Measurements from ENCODE around the gene MAPK8.

Gene MAPK8

DNA sequence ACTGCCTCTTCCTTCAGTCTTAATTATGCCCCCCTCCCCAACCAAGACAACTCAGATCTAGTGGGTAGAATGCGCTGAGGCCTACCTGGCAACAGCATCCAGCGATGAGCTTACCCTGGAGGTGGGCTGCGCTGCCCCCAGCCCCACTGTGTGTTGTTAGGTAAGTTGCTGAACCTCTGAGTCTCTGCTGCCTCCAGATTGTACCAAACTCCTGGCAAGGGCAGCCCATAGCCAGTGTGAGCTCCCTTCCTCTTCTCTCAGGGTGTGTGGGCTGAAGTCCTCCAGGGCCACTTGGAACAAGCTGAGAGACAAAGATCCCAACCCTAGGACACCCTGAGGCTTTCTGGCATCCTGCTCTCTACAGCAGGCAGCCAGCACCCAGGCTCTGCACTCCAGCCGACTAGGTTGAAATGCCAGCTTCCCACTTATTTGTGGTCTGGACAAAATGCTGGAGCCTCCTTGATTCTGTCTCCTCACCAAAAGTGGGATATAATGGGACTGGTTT is 163.1 kb downstream of the MAPK8 start:
- TF ChIP-seq, protein P1, sequence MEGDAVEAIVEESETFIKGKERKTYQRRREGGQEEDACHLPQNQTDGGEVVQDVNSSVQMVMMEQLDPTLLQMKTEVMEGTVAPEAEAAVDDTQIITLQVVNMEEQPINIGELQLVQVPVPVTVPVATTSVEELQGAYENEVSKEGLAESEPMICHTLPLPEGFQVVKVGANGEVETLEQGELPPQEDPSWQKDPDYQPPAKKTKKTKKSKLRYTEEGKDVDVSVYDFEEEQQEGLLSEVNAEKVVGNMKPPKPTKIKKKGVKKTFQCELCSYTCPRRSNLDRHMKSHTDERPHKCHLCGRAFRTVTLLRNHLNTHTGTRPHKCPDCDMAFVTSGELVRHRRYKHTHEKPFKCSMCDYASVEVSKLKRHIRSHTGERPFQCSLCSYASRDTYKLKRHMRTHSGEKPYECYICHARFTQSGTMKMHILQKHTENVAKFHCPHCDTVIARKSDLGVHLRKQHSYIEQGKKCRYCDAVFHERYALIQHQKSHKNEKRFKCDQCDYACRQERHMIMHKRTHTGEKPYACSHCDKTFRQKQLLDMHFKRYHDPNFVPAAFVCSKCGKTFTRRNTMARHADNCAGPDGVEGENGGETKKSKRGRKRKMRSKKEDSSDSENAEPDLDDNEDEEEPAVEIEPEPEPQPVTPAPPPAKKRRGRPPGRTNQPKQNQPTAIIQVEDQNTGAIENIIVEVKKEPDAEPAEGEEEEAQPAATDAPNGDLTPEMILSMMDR (IDR thresholded peaks at IDR 0.05; ENCODE audit: low read depth, low read length) = no peak
- Histone ChIP-seq H3K36me3 (no peaks in the 10 kb centered on the region), H3K27me3 (ENCODE audit: insufficient read depth, low read depth, severe bottlenecking) (no peaks in the 10 kb centered on the region), H3K27ac (peak overlapping the region; percentile 50), H3K9me3 (ENCODE audit: severe bottlenecking) (no peaks in the 10 kb centered on the region), H3K4me3 (ENCODE audit: low read depth, low read length) (no peak overlapping the region)
- no peak for DNase-seq

DNA sequence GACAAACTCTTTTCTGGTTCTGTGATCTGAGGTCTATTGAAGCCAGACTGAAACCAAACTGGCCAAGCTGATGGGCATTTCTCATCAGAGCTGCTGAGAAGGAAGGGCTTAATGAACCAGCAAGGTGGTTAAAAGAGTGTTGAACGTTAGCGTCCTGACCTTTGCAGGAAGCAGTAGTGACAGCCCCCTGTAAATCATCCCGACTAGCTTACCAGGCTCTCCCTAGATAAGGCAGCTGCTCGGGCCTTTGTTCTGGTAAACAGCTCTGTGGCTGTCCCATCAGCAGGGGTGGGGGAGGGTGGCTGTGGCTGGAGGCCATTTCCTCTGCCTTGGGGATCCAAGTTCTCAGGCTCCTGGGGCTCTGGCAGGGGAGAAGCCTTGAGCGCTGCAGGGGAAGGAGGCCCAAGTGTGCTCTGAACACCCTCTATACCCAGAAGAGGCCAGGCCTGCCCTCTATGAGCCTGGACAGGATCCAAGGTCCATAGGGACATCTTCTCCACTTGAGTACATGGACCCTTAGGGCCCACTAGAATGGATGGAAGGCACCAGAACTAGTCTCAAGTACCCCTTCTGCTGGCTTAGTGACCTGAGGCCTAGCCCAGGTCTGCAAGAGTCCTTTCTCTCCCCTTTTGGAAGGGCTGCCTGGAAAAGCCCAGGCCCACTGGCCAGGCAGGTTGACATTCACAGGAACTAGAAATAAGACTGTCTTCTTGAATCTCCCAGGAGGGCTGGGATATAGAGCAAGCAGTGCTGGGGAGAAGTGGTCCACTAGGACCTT is 163.8 kb downstream of the MAPK8 start:
- H3K9me3 ChIP-seq (ENCODE audit: severe bottlenecking) = no peaks in the 10 kb centered on the region
- TF ChIP-seq, protein P1 (IDR thresholded peaks at IDR 0.05; ENCODE audit: low read depth, low read length) = no peak
- H3K27ac ChIP-seq = peak overlapping the region; percentile 50
- no peak overlapping the region for H3K4me3 ChIP-seq (ENCODE audit: low read depth, low read length)
- no peaks in the 10 kb centered on the region for H3K27me3 ChIP-seq (ENCODE audit: insufficient read depth, low read depth, severe bottlenecking)
- peak; percentile 69 for DNase-seq
- H3K36me3 ChIP-seq = no peaks in the 10 kb centered on the region

DNA sequence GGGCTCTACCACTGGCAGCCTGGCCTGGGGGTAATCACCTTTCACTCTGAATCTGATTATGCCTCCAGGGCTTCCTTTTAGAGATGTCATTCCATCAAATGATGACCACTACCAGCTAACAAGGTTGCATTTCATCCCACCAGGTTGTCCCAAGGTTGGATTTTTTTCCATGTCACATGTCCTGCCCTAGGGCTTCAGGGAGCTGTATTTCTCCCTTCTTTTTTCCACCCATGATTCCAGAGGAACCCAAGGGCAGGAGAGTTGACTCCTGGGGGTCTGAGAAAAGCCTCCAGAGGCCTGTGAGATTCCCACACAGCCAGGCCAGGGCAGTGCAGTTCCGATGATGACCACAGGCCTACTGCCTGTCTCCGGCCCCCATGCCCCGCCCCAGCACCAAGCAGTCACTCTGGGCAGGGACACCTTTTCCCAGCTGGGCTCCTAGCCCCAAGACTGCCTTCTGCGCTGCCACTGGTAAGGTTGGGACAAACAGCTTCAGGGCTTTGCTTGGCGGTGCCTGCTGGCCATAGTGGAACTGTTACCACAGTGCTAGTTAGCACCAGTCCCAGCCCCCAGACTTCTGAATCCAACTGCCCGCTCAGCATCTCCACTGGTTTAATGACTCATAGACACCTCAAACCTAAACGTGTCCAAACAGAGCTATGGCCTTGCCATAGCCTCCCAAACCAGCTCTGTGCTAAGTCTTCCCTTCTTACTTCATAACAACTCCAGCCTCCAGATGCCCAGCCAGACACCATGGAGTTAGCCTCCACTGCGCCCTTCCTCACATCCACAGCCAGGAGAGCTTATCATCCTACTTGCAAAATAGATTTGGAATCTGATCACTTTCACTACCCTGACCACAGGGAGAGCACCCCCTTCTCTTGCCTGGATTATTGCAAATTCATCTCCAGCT is 164.7 kb downstream of the MAPK8 start:
- H3K36me3 ChIP-seq = no peaks in the 10 kb centered on the region
- H3K27me3 ChIP-seq (ENCODE audit: insufficient read depth, low read depth, severe bottlenecking) = no peaks in the 10 kb centered on the region
- H3K9me3 ChIP-seq (ENCODE audit: severe bottlenecking) = no peaks in the 10 kb centered on the region
- DNase-seq = peak; percentile 12
- peak overlapping the region; percentile 50; the same call in 1 of the 2 replicates for H3K27ac ChIP-seq
- TF ChIP-seq, protein P1 (IDR thresholded peaks at IDR 0.05; ENCODE audit: low read depth, low read length) = 0 out of 2 replicates have a peak, but pooled peaks have one; percentile 13
- no peak overlapping the region for H3K4me3 ChIP-seq (ENCODE audit: low read depth, low read length)

DNA sequence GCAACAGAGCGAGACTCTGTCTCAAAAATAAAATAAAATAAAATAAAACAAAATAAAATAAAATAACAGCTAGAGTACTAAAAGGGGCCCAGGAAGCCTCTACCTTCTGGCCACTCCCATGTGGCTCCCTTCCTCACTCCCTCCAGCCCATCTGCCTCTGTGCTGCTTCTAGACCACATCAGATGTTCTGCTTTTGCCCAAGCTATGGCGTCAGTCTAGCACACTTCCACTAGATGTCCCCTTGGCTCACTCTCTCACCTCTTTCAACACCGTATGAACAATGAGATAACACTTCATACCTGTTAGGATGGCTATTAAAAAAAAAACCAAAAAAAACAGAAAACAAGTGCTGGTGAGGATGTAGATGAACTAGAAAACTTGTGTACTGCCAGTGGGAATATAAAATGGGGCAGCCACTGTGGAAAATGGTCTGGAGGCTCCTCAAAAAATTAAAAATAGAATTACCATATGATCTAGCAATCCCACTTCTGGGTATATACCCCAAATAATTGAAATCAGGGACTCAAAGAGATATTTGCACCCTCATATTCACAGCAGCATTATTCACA is 166.1 kb downstream of the MAPK8 start:
- Histone ChIP-seq H3K4me3 (ENCODE audit: low read depth, low read length) (no peak overlapping the region), H3K9me3 (ENCODE audit: severe bottlenecking) (no peaks in the 10 kb centered on the region), H3K27ac (no peak overlapping the region), H3K27me3 (ENCODE audit: insufficient read depth, low read depth, severe bottlenecking) (no peaks in the 10 kb centered on the region), H3K36me3 (no peaks in the 10 kb centered on the region)
- peak; percentile 3 for DNase-seq
- TF ChIP-seq, protein P1 (IDR thresholded peaks at IDR 0.05; ENCODE audit: low read depth, low read length) = no peak

DNA sequence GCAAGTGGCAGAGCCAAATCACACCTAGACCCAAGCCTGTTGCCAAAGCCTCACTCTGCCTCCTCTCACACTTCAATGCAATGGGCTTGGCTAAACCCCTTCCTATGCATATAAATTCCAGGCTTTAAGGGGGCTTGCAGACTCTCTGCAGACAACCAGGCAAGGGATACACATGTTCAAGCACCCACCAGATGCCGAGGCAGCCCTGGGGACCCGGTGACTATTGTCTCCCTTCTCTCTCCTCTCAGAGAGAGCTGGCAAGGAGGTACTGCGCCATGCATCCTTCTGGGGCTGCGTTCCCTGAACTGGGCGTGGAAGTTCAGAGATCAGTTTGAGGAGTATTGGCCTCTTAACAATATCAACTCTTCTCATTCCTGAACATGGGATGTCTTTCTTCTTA is 167.2 kb downstream of the MAPK8 start:
- Histone ChIP-seq H3K36me3 (no peaks in the 10 kb centered on the region), H3K27me3 (ENCODE audit: insufficient read depth, low read depth, severe bottlenecking) (no peaks in the 10 kb centered on the region), H3K9me3 (ENCODE audit: severe bottlenecking) (no peaks in the 10 kb centered on the region), H3K27ac (no peak overlapping the region), H3K4me3 (ENCODE audit: low read depth, low read length) (no peak overlapping the region)
- peak; percentile 1 for DNase-seq
- TF ChIP-seq, protein P1 (IDR thresholded peaks at IDR 0.05; ENCODE audit: low read depth, low read length) = no peak

Measured in WERI-Rb-1 (cell line).